T47D (cell line): ENCODE measurements around the gene TUBB1.

Experiments used
- DNase-seq, 2 experiments: peaks; one replicate each; pipeline versions ENCODE4 v3.0.0 to v3.0.0-alpha.2; 2011 to 2012; ENCODE audit warnings: low read depth in 1 of 2, low spot score in 1 of 2
- JUND ChIP-seq: IDR thresholded peaks from 2 replicates; pipeline ENCODE4 v1.6.1; 2012; ENCODE audit warnings: low read depth
- in situ Hi-C: cut with HindIII; loops from 2 replicates; pipeline ENCODE4 v1.10.0; 2016; ENCODE audit warnings: low sequenced_read_pairs, low pct_unique_long_range_greater_than_20kb

Gene TUBB1

GRCh38 chr20:59074456-59074855 is 55.2 kb downstream of the TUBB1 start:
- no peak for TF ChIP-seq JUND
- in situ Hi-C loops: no loop called here
- no peak for DNase-seq

- no peak for DNase-seq
- no peak for TF ChIP-seq JUND
- in situ Hi-C loops: no loop called here
Observed at GRCh38 chr20:59075934-59076508, 56.8 kb downstream of the TUBB1 start.
